Duodenal mucosa (tissue), 2 donors: ENCODE measurements around the gene CTDNEP1.

ENCODE experiments used
- H3K27ac ChIP-seq: one replicate; pipeline ENCODE4 v1.7.0; 2013; ENCODE audit warnings: low read depth, low read length
- H3K27me3 ChIP-seq, 2 donors: one replicate each; pipeline ENCODE4 v1.7.0; 2013; ENCODE audit warnings: low read length in 2 of 2, control low read depth in 1 of 2; ENCODE audit not compliant: insufficient read depth in 2 of 2, control insufficient read depth in 1 of 2
- H3K36me3 ChIP-seq, 2 donors: one replicate each; pipeline ENCODE4 v1.7.0; 2013; ENCODE audit warnings: low read length in 2 of 2, control low read depth in 1 of 2; ENCODE audit not compliant: insufficient read depth in 2 of 2, control insufficient read depth in 1 of 2
- H3K4me1 ChIP-seq, 2 donors: one replicate each; pipeline ENCODE4 v1.7.0; 2013; ENCODE audit warnings: low read length in 2 of 2, control low read depth in 1 of 2; ENCODE audit not compliant: insufficient read depth in 2 of 2, control insufficient read depth in 1 of 2
- H3K4me3 ChIP-seq, 2 donors: one replicate each; pipeline ENCODE4 v1.7.0; 2013; ENCODE audit warnings: low read length in 2 of 2, low read depth in 1 of 2
- H3K9ac ChIP-seq, 2 donors: one replicate each; pipeline ENCODE4 v1.7.0; 2013; ENCODE audit warnings: low read length in 2 of 2, low read depth in 1 of 2
- H3K9me3 ChIP-seq, 2 donors: one replicate each; pipeline ENCODE4 v1.7.0; 2013; ENCODE audit warnings: low read length in 2 of 2, control low read depth in 1 of 2; ENCODE audit not compliant: control insufficient read depth in 1 of 2

Gene CTDNEP1

DNA sequence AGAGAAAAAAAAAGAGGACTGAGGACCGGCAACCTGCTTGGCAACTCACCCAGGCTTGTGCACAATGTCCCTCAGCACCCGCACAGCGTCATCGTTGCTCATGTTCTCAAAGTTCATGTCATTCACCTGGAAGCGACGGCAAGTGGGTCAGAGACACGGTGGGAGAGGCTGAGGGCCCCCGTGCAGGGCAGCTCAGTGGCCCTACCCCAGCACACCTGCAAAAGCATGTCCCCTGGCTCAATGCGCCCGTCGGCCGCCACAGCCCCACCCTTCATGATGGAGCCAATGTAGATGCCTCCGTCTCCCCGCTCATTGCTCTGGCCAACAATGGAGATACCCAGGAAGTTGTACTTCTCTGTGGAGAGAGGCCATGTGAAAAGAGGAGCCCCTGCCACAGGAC is 22.6 kb downstream of the CTDNEP1 start:
- Histone ChIP-seq H3K9me3 (no peaks in the 10 kb centered on the region), H3K27ac (no peak overlapping the region), H3K4me3 (no peak overlapping the region), H3K36me3 (peaks cover 30 to 63% of the 10 kb centered on the region in 2 donors), H3K4me1 (peaks cover 15 to 17% of the 10 kb centered on the region in 2 donors), H3K27me3 (no peaks in the 10 kb centered on the region), H3K9ac (no peak overlapping the region)

- Histone ChIP-seq H3K4me1 (peaks cover 0 to 16% of the 10 kb centered on the region in 2 donors), H3K9ac (no peak overlapping the region), H3K27me3 (no peaks in the 10 kb centered on the region), H3K9me3 (no peaks in the 10 kb centered on the region), H3K4me3 (no peak overlapping the region), H3K27ac (no peak overlapping the region), H3K36me3 (peaks cover 50 to 82% of the 10 kb centered on the region in 2 donors)
Measured at GRCh38 chr17:7226721-7227710, 24.5 kb downstream of the CTDNEP1 start.

GRCh38 chr17:7225711-7226331 is 25.7 kb downstream of the CTDNEP1 start:
- Histone ChIP-seq H3K27ac (no peak overlapping the region), H3K27me3 (no peaks in the 10 kb centered on the region), H3K9me3 (no peaks in the 10 kb centered on the region), H3K4me3 (no peak overlapping the region), H3K36me3 (peaks cover 58 to 93% of the 10 kb centered on the region in 2 donors), H3K9ac (no peak overlapping the region), H3K4me1 (peaks cover 11 to 25% of the 10 kb centered on the region in 2 donors)

DNA sequence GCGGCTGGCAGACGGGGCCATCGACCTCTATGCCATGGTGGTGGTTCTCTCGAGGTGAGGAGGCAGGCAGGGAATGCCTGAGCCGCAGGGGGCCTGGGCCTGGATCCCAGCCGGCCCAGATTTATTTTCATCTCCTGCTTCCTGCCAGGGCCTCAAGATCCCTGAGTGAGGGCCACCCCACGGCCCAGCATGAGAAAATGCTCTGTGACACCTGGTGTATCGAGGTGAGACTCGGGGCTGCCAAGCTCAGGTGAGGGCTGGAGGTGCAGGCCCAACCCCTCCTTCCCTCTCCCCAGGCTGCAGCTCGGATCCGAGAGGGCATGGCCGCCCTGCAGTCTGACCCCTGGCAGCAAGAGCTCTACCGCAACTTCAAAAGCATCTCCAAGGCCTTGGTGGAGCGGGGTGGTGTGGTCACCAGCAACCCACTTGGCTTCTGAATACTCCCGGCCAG is 26.8 kb downstream of the CTDNEP1 start:
- no peak overlapping the region for H3K4me3 ChIP-seq
- H3K9ac ChIP-seq, result no peak overlapping the region
- H3K36me3 ChIP-seq, result peaks cover 55 to 84% of the 10 kb centered on the region in 2 donors
- no peaks in the 10 kb centered on the region for H3K9me3 ChIP-seq
- no peaks in the 10 kb centered on the region for H3K27me3 ChIP-seq
- peaks cover 18 to 30% of the 10 kb centered on the region in 2 donors for H3K4me1 ChIP-seq
- no peak overlapping the region for H3K27ac ChIP-seq

- no peak overlapping the region for H3K4me3 ChIP-seq
- H3K36me3 ChIP-seq, result peaks cover 52 to 78% of the 10 kb centered on the region in 2 donors
- H3K4me1 ChIP-seq, result peaks cover 23 to 35% of the 10 kb centered on the region in 2 donors
- H3K9me3 ChIP-seq, result no peaks in the 10 kb centered on the region
- no peaks in the 10 kb centered on the region for H3K27me3 ChIP-seq
- H3K9ac ChIP-seq, result no peak overlapping the region
- H3K27ac ChIP-seq, result peak overlapping the region; percentile 17
Measured at GRCh38 chr17:7224110-7224509, 27.4 kb downstream of the CTDNEP1 start.

DNA sequence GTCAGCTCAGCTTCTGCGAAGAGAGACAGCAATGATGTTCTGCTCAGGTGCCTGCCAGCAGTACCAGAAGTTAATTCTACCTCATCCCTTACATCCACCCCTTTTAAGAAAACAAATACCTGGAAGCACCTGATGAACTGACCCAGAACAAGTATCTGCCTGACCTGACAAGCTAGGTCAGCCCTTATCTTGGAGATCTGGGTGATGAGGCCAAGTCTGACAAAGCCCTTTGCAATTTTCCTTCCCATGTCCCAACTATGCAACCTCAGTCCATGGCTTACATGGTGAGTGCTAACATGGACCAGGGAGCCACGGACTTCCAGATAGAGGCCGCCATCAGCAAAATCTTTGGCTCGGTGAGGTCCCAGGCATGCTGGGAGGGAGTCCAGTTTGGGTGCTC is 28.2 kb downstream of the CTDNEP1 start:
- Histone ChIP-seq H3K27ac (no peak overlapping the region), H3K9ac (no peak overlapping the region), H3K4me1 (peaks cover 27 to 40% of the 10 kb centered on the region in 2 donors), H3K4me3 (peak overlapping the region in 1 of 2 donors; percentile 32), H3K9me3 (no peaks in the 10 kb centered on the region), H3K36me3 (peaks cover 52 to 71% of the 10 kb centered on the region in 2 donors), H3K27me3 (no peaks in the 10 kb centered on the region)

DNA sequence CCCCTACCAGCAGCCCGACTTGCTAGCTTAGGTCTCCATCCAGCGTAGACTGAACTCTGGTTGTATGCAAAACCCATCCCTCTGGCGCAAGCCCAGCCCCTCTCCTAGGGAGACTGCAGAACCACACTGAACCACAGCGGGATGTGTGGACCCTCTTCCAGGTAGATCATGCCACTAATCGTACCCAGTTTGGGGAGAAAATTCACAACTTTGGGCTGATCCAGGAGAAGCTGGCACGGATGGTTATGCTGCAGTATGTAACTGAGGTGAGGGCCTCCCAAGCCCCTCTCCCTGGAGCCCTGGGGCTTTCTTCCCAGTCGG is 28.6 kb downstream of the CTDNEP1 start:
- Histone ChIP-seq H3K9me3 (no peaks in the 10 kb centered on the region), H3K27me3 (no peaks in the 10 kb centered on the region), H3K36me3 (peaks cover 47 to 67% of the 10 kb centered on the region in 2 donors), H3K4me3 (no peak overlapping the region), H3K4me1 (peaks cover 31 to 44% of the 10 kb centered on the region in 2 donors), H3K27ac (no peak overlapping the region), H3K9ac (no peak overlapping the region)

- Histone ChIP-seq H3K4me3 (no peak overlapping the region), H3K4me1 (peaks cover 35 to 48% of the 10 kb centered on the region in 2 donors), H3K27me3 (no peaks in the 10 kb centered on the region), H3K9me3 (no peaks in the 10 kb centered on the region), H3K27ac (no peak overlapping the region), H3K9ac (peak overlapping the region in 1 of 2 donors; percentile 85), H3K36me3 (peaks cover 44 to 62% of the 10 kb centered on the region in 2 donors)
Measured at GRCh38 chr17:7222093-7222971, 29.2 kb downstream of the CTDNEP1 start.

DNA sequence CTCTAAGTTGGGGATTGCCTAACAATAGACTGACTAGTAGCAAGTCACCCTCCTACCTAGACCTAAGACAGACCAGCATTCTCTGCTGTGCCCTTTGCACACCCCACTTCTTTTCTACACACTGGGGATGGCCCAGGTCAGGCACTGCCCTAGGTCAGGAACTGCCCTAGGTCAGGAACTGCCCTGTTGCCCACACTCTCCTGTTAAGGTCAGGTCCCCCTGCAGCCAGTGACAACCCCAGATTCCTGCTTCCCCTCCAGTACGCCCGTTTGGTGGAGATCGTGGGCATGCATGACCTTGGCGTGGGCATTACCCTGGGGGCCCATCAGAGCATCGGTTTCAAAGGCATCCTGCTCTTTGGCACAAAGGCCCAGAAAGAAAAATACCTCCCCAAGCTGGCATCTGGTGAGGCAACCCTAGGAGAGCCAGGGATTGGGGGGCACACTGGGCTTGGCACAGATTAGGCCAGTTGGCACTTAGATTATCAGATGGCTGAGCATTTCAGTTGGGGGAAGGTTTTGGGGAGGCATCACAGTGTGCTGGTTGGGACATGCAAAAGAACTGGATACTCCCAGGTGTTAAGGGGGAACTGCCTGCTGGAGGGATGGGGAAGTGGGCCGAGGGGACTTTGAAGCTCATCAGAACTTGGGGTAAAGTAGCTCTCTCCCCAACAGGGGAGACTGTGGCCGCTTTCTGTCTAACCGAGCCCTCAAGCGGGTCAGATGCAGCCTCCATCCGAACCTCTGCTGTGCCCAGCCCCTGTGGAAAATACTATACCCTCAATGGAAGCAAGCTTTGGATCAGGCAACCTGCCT is 30.0 kb downstream of the CTDNEP1 start:
- no peaks in the 10 kb centered on the region for H3K27me3 ChIP-seq
- H3K9me3 ChIP-seq, result no peaks in the 10 kb centered on the region
- H3K4me1 ChIP-seq, result peaks cover 38 to 48% of the 10 kb centered on the region in 2 donors
- H3K9ac ChIP-seq, result peak overlapping the region; percentile 85 to 95
- H3K4me3 ChIP-seq, result peak overlapping the region; percentile 90 to 92
- H3K36me3 ChIP-seq, result peaks cover 39 to 54% of the 10 kb centered on the region in 2 donors
- H3K27ac ChIP-seq, result peak overlapping the region; percentile 98
